Esophagus muscularis mucosa (tissue), 4 donors: ENCODE results near the gene STOX2.

ENCODE experiments used
- CTCF ChIP-seq, 3 experiments: fragments of 200-600 bp in 2 of 3; fragments of 450-650 bp in 1 of 3; sonication (generic) in 2 of 3; IDR thresholded peaks; one replicate each; pipeline ENCODE4 v1.5.1; 2017 to 2019; ENCODE audit warnings: antibody characterized with exemption in 3 of 3, mild to moderate bottlenecking in 2 of 3, moderate library complexity in 1 of 3
- EP300 ChIP-seq: sonication (generic); formaldehyde crosslinking; IDR thresholded peaks from one replicate; pipeline ENCODE4 v1.6.1; 2017; ENCODE audit warnings: antibody characterized with exemption
- POLR2A ChIP-seq: fragments of 450-650 bp; IDR thresholded peaks from one replicate; pipeline ENCODE4 v1.6.1; 2017; ENCODE audit warnings: antibody characterized with exemption, moderate library complexity, mild to moderate bottlenecking, low read depth
- POLR2AphosphoS5 ChIP-seq, 2 donors: sonication (generic); formaldehyde crosslinking; IDR thresholded peaks; one replicate each; pipeline ENCODE4 v1.6.1; 2017; ENCODE audit warnings: antibody characterized with exemption in 2 of 2

- TF ChIP-seq CTCF (IDR thresholded peaks at IDR 0.05) (no peak), POLR2AphosphoS5 (IDR thresholded peaks at IDR 0.05) (no peak), POLR2A (no peak), EP300 (no peak)
Observed at GRCh38 chr4:183934761-183935160, 29.7 kb downstream of the STOX2 start.
